Trophoblast cell (in vitro differentiated cells and primary cell): Measurements from ENCODE around the gene FNDC3B.

Source experiments
- DNase-seq, 2 donors: peaks; one replicate each; pipeline ENCODE4 v3.0.0-alpha.2; 2016
- H2AFZ ChIP-seq: 2 replicates; pipeline ENCODE4 v1.6.1; 2013; ENCODE audit warnings: low read length, moderate library complexity, mild to moderate bottlenecking; ENCODE audit not compliant: insufficient read depth, poor library complexity
- H2AK5ac ChIP-seq: 2 replicates; pipeline ENCODE4 v1.6.1; 2013; ENCODE audit warnings: mild to moderate bottlenecking, low read length
- H2BK120ac ChIP-seq: 2 replicates; pipeline ENCODE4 v1.6.1; 2013; ENCODE audit warnings: low read length, mild to moderate bottlenecking, moderate library complexity; ENCODE audit not compliant: insufficient read depth, poor library complexity
- H2BK12ac ChIP-seq: 2 replicates; pipeline ENCODE4 v1.6.1; 2013; ENCODE audit warnings: mild to moderate bottlenecking, low read length, moderate library complexity
- H2BK5ac ChIP-seq: 2 replicates; pipeline ENCODE4 v1.6.1; 2013; ENCODE audit warnings: low read length, low read depth, moderate library complexity, mild to moderate bottlenecking; ENCODE audit not compliant: poor library complexity
- H3K14ac ChIP-seq: 2 replicates; pipeline ENCODE4 v1.6.1; 2013; ENCODE audit warnings: mild to moderate bottlenecking, low read length
- H3K18ac ChIP-seq: 2 replicates; pipeline ENCODE4 v1.6.1; 2013; ENCODE audit warnings: mild to moderate bottlenecking, low read length
- H3K23ac ChIP-seq: 2 replicates; pipeline ENCODE4 v1.6.1; 2013; ENCODE audit warnings: low read length
- H3K27ac ChIP-seq: 2 replicates; pipeline ENCODE4 v1.5.1; 2013; ENCODE audit warnings: low read depth, mild to moderate bottlenecking, inconsistent platforms, low read length, moderate library complexity
- H3K27me3 ChIP-seq: 2 replicates; pipeline ENCODE4 v1.6.1; 2013; ENCODE audit warnings: inconsistent platforms, mild to moderate bottlenecking, low read length, moderate library complexity; ENCODE audit not compliant: insufficient read depth
- H3K36me3 ChIP-seq, 2 experiments: 1 replicate in 1 of 2; 2 replicates in 1 of 2; pipeline ENCODE4 v1.6.1; 2013; ENCODE audit warnings: low read length in 2 of 2, mild to moderate bottlenecking in 2 of 2, moderate library complexity in 1 of 2; ENCODE audit not compliant: insufficient read depth in 2 of 2, control insufficient read depth in 1 of 2
- H3K4ac ChIP-seq: 2 replicates; pipeline ENCODE4 v1.6.1; 2013; ENCODE audit warnings: low read depth, mild to moderate bottlenecking, low read length, moderate library complexity
- H3K4me1 ChIP-seq, 2 experiments: 1 replicate in 1 of 2; 2 replicates in 1 of 2; pipeline ENCODE4 v1.6.1; 2013; ENCODE audit warnings: low read length in 2 of 2, mild to moderate bottlenecking in 2 of 2, moderate library complexity in 1 of 2; ENCODE audit not compliant: insufficient read depth in 2 of 2, control insufficient read depth in 1 of 2
- H3K4me2 ChIP-seq: 2 replicates; pipeline ENCODE4 v1.6.1; 2013; ENCODE audit warnings: inconsistent platforms, mild to moderate bottlenecking, low read length, moderate library complexity
- H3K4me3 ChIP-seq: 2 replicates; pipeline ENCODE4 v1.5.1; 2013; ENCODE audit warnings: mild to moderate bottlenecking, low read depth, low read length, inconsistent platforms
- H3K79me1 ChIP-seq: one replicate; pipeline ENCODE4 v1.6.1; 2013; ENCODE audit warnings: low read length
- H3K79me2 ChIP-seq: 2 replicates; pipeline ENCODE4 v1.6.1; 2013; ENCODE audit warnings: low read length, mild to moderate bottlenecking; ENCODE audit not compliant: control insufficient read depth, insufficient read depth, poor library complexity
- H3K9ac ChIP-seq: 2 replicates; pipeline ENCODE4 v1.6.1; 2013; ENCODE audit warnings: mild to moderate bottlenecking, low read length
- H3K9me3 ChIP-seq: 2 replicates; pipeline ENCODE4 v1.6.1; 2013; ENCODE audit warnings: low read depth, mild to moderate bottlenecking, control low read depth, inconsistent platforms, low read length; ENCODE audit not compliant: insufficient read depth
- H4K12ac ChIP-seq: 2 replicates; pipeline ENCODE4 v1.6.1; 2013; ENCODE audit warnings: low read depth, mild to moderate bottlenecking, low read length, moderate library complexity
- H4K8ac ChIP-seq: 2 replicates; pipeline ENCODE4 v1.6.1; 2013; ENCODE audit warnings: low read depth, mild to moderate bottlenecking, low read length, moderate library complexity
- H4K91ac ChIP-seq: one replicate; pipeline ENCODE4 v1.6.1; 2013; ENCODE audit warnings: low read depth, mild to moderate bottlenecking, low read length, moderate library complexity
- WGBS: extraction: QIAGEN DNeasy Blood & Tissue Kit; methylation state at CpG from one replicate; pipeline ENCODE4 v1.1.7; 2013; ENCODE audit warnings: missing lambda C conversion rate; ENCODE audit not compliant: insufficient read length, insufficient coverage; ENCODE audit errors: extremely low coverage; 5-methylcytosine and 5-hydroxymethylcytosine counted together

The FNDC3B gene

GRCh38 chr3:172341482-172342059, 302.2 kb downstream of the FNDC3B start:
- Histone ChIP-seq H2BK12ac (no peak overlapping the region), H2AK5ac (no peak overlapping the region), H3K4me2 (no peak overlapping the region), H3K4me3 (no peak overlapping the region), H4K12ac (no peak overlapping the region), H3K14ac (no peak overlapping the region), H3K79me2 (no peaks in the 10 kb centered on the region), H2BK5ac (no peak overlapping the region), H3K36me3 (peaks cover 28 to 39% of the 10 kb centered on the region in 2 experiments), H3K27ac (no peak overlapping the region), H2BK120ac (no peak overlapping the region), H3K4me1 (no peaks in the 10 kb centered on the region), H4K91ac (no peak overlapping the region), H4K8ac (no peak overlapping the region), H3K27me3 (no peaks in the 10 kb centered on the region), H3K4ac (no peak overlapping the region), H2AFZ (no peak overlapping the region), H3K9ac (no peak overlapping the region), H3K23ac (no peak overlapping the region), H3K79me1 (no peaks in the 10 kb centered on the region), H3K18ac (no peak overlapping the region), H3K9me3 (no peaks in the 10 kb centered on the region)
- peak; percentile 33 to 92 for DNase-seq
- no CpG with 5 or more reads among the region's 4 CpGs for WGBS

DNA sequence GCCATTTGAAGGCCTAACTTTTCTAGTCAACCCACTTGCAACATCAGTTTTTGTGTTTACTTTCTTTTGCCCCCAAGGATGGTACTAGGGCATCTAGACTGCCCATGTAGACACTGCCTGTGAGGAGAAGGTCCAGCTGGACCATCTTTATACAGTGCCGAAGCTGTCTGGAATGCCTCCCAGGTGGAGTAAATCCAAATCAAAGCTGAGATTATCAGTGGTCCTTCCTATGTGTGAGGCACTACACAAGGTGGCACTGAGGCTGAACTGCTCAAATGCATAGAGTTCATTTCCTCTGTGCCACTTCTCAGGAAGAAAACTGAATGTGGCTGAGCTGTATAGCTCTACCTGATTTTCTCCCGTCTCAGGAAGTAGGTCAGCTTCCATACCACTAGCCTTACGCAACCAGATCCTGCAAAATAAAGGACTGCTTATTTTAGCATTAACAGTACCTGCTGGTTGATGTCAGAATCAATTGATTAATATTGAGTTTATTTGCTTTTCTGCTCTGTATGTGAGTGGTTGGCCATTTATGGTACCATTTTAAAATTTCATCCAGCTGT, 302.8 kb downstream of the FNDC3B start:
- no peaks in the 10 kb centered on the region for H3K27me3 ChIP-seq
- H2AK5ac ChIP-seq = no peak overlapping the region
- H2BK12ac ChIP-seq = no peak overlapping the region
- no peak overlapping the region for H4K91ac ChIP-seq
- no peak overlapping the region for H3K14ac ChIP-seq
- H4K12ac ChIP-seq = no peak overlapping the region
- H3K9me3 ChIP-seq = no peaks in the 10 kb centered on the region
- H3K36me3 ChIP-seq = peaks cover 31 to 41% of the 10 kb centered on the region in 2 experiments
- no peaks in the 10 kb centered on the region for H3K4me1 ChIP-seq
- no peak overlapping the region for H3K4me3 ChIP-seq
- no peak overlapping the region for H3K4me2 ChIP-seq
- H3K9ac ChIP-seq = no peak overlapping the region
- no peak overlapping the region for H2AFZ ChIP-seq
- no peaks in the 10 kb centered on the region for H3K79me2 ChIP-seq
- no peak overlapping the region for H3K23ac ChIP-seq
- no peak overlapping the region for H2BK5ac ChIP-seq
- no peak overlapping the region for H3K18ac ChIP-seq
- H3K79me1 ChIP-seq = no peaks in the 10 kb centered on the region
- H4K8ac ChIP-seq = no peak overlapping the region
- no peak overlapping the region for H3K27ac ChIP-seq
- no peak overlapping the region for H2BK120ac ChIP-seq
- WGBS = no CpG with 5 or more reads among the region's 3 CpGs
- no peak for DNase-seq
- no peak overlapping the region for H3K4ac ChIP-seq

GRCh38 chr3:172343117-172343516, 303.7 kb downstream of the FNDC3B start:
- no peak overlapping the region for H3K4ac ChIP-seq
- no peak overlapping the region for H2AFZ ChIP-seq
- DNase-seq = no peak
- H3K14ac ChIP-seq = no peak overlapping the region
- H2AK5ac ChIP-seq = no peak overlapping the region
- H3K4me2 ChIP-seq = no peak overlapping the region
- H3K9ac ChIP-seq = no peak overlapping the region
- no peaks in the 10 kb centered on the region for H3K9me3 ChIP-seq
- no peak overlapping the region for H4K91ac ChIP-seq
- H3K4me1 ChIP-seq = no peaks in the 10 kb centered on the region
- no peaks in the 10 kb centered on the region for H3K27me3 ChIP-seq
- H3K36me3 ChIP-seq = peaks cover 26 to 37% of the 10 kb centered on the region in 2 experiments
- H3K79me2 ChIP-seq = no peaks in the 10 kb centered on the region
- H2BK5ac ChIP-seq = no peak overlapping the region
- H3K18ac ChIP-seq = no peak overlapping the region
- H3K23ac ChIP-seq = no peak overlapping the region
- no peak overlapping the region for H3K27ac ChIP-seq
- H2BK120ac ChIP-seq = no peak overlapping the region
- H3K79me1 ChIP-seq = no peaks in the 10 kb centered on the region
- H4K8ac ChIP-seq = no peak overlapping the region
- no peak overlapping the region for H3K4me3 ChIP-seq
- H2BK12ac ChIP-seq = no peak overlapping the region
- no peak overlapping the region for H4K12ac ChIP-seq
- no CpG with 5 or more reads among the region's 3 CpGs for WGBS

- Histone ChIP-seq H3K27me3 (no peaks in the 10 kb centered on the region), H4K12ac (no peak overlapping the region), H3K4me3 (no peak overlapping the region), H3K27ac (no peak overlapping the region), H4K91ac (no peak overlapping the region), H4K8ac (no peak overlapping the region), H3K79me2 (no peaks in the 10 kb centered on the region), H3K14ac (no peak overlapping the region), H3K36me3 (peaks cover 28 to 37% of the 10 kb centered on the region in 2 experiments), H3K4me1 (no peaks in the 10 kb centered on the region), H3K18ac (no peak overlapping the region), H3K4ac (no peak overlapping the region), H2BK120ac (no peak overlapping the region), H2BK5ac (no peak overlapping the region), H3K23ac (no peak overlapping the region), H3K9ac (no peak overlapping the region), H2AK5ac (no peak overlapping the region), H2AFZ (no peak overlapping the region), H3K9me3 (no peaks in the 10 kb centered on the region), H3K79me1 (no peaks in the 10 kb centered on the region), H2BK12ac (no peak overlapping the region), H3K4me2 (no peak overlapping the region)
- DNase-seq = no peak
- WGBS = no CpG with 5 or more reads among the region's 12 CpGs
These were observed 304.6 kb downstream of the FNDC3B start for GRCh38 chr3:172343979-172344378.
